ENCODE data around the gene COIL.

Gene COIL

GRCh38 chr17:56899403-56899802, 61.4 kb downstream of the COIL start:
- no peak for DNase-seq

DNA sequence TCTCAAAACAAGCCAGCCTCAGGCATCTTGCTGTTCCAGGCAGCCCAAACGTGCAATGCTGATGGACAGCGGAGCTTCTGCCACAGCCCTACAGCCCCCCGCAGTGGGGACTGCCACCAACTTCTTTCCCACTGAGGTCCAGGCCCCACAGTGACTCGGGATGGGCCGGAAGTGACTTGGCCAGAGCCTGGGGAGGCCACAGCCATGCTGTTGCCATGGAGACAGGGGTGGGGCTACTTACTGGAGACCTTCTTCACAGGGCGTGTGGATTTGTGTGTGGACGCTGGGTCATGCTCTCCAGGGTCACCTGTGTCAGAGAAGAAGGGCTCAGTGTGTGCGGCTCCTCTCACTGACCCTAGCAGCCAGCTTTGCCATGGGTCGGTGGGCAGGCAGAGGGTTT, 62.0 kb downstream of the COIL start:
- DNase-seq = no peak

DNA sequence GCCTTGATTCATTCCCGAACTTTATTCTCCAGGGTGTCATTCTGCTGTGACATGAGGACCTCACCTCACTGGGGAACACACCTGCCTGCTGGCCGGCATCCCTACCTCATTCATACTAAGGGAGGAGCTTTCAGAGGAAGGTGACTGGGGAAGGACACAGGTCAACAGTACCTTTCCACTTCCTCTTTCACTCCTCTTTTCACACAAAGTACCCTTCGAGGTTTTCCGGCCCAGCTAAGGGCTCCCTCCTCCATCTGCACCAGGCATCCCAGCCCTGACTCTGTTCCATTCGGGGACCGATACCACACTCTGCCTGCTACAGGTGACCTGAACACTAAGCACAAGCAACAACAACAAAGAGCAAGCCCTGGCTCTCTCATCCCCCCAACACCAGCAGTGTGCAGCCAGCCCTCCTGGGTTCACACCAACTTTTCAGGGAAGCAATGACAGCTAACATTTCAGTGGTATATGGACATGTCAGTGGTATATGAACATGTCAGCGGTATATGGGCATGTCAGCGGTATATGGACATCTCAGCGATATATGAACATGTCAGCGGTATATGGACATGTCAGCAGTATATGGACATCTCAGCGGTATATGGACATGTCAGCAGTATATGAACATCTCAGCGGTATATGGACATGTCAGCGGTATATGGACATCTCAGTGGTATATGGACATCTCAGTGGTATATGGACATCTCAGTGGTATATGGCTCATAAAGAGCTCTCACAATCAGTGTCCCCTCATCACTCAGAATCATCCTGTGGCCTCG, 63.0 kb downstream of the COIL start:
- DNase-seq = no peak

GRCh38 chr17:56896968-56897359, 63.9 kb downstream of the COIL start:
- DNase-seq = no peak

DNA sequence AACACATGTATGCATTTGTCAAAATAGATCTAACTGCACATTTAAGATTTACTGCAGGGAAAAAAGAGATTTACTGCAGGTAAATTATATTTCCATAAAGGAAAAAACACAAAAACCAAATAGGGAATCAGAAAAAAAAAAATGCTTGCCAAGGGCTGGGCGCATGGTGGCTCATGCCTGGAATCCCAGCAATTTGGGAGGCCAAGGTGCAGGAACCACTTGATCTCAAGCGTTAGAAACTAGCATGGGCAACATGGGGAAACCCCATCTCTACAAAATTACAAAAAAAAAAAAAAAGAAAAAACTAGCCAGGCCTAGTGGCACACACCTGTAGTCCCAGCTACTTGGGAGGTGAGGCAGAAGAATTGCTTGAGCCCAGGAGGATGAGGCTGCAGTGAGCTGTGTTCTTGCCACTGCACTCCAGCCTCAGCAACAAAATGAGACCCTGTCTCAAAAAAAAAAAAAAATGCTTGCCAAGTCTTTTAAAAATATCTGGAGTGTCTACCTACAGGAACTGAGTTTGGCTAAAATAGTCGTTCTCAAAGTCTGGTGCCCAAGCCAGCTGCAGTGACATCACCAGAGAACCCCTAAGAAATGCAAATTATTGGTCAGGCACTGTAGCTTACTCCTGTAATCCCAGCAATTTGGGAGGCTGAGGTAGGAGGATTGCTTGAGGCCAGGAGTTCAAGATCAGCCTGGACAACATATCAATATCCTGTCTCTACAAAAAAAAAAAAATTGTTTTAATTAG, 64.5 kb downstream of the COIL start:
- DNase-seq = no peak

DNA sequence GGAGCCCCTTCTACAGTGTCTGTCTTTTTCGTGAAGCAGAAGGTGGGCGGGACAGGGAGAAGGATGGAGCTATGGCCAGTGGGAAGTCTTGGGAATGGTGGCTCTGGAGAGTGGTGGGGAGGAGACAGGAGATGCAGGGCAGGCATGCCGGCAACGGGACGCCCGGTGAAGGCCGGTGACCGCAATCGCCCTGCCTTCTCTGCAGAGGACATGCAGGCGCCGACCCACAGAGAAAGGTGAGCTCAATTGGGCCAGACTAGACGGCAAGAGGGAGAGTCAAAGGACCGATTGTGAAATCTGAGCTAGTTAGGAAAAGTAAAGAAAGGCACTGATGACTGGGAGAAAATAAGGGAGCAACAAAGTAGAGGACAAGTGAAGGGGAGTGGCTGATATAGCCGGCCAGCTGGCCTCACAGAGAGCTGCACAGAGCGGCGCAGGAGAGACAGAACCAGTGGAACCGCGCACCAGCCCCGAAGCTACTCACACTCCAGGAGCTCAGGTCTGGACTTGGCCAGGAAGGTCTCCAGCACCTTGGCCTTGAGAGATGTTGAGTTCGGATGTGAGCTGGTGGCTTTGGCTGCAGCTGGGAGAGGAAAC, 65.9 kb downstream of the COIL start:
- DNase-seq = no peak

GRCh38 chr17:56893503-56893902, 67.3 kb downstream of the COIL start:
- no peak for DNase-seq

GRCh38 chr17:56892333-56892732, 68.5 kb downstream of the COIL start:
- no peak for DNase-seq

DNA sequence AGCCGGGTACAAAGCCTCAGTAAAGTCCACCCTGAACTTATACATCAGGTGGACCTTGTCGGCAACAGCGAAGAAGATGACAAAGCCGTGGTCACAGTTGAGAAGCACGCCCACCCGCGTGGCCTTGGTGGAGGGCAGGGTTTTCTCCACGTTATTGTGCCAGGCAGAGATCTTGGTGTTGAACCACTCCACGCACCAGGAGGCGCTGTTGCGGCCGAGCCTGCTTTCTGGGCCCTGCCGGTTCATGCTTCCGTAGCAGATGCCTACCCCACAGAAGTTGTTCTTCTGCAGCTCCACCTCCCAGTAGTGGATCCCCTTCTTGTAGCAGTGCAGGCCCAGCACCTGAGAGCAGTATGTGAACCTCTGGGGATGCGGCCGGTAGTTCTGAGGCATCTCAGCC, 69.1 kb downstream of the COIL start:
- no peak for DNase-seq

GRCh38 chr17:56890906-56891674, 69.8 kb downstream of the COIL start:
- DNase-seq = no peak

- no peak for DNase-seq
These were observed 70.5 kb downstream of the COIL start for GRCh38 chr17:56890390-56890789.

Data from activated CD4-positive, alpha-beta T cell treated with anti-CD3 and anti-CD28 coated beads, Interleukin-2, Interleukin-6, amounts not matched to agents 100 ng/mL and 50 ng/mL, durations not matched to agents 16 hours and 8 hours (primary cell).